ENCODE data around the gene PDK2.
A peak's percentile ranks its signal among the peaks of the same experiment; 100 is the strongest.

The PDK2 gene

GRCh38 chr17:50110591-50111349 is 15.6 kb downstream of the PDK2 start:
- H3K9me3 Mint-ChIP-seq = no peaks in the 10 kb centered on the region
- H3K36me3 Mint-ChIP-seq = peaks cover 25% of the 10 kb centered on the region
- no peak overlapping the region for H3K4me3 Mint-ChIP-seq
- no peak overlapping the region for H3K27ac Mint-ChIP-seq
- H3K4me1 Mint-ChIP-seq = peaks cover 9% of the 10 kb centered on the region
- H3K27me3 Mint-ChIP-seq = peaks cover 30% of the 10 kb centered on the region
- peak; percentile 17 for ATAC-seq

DNA sequence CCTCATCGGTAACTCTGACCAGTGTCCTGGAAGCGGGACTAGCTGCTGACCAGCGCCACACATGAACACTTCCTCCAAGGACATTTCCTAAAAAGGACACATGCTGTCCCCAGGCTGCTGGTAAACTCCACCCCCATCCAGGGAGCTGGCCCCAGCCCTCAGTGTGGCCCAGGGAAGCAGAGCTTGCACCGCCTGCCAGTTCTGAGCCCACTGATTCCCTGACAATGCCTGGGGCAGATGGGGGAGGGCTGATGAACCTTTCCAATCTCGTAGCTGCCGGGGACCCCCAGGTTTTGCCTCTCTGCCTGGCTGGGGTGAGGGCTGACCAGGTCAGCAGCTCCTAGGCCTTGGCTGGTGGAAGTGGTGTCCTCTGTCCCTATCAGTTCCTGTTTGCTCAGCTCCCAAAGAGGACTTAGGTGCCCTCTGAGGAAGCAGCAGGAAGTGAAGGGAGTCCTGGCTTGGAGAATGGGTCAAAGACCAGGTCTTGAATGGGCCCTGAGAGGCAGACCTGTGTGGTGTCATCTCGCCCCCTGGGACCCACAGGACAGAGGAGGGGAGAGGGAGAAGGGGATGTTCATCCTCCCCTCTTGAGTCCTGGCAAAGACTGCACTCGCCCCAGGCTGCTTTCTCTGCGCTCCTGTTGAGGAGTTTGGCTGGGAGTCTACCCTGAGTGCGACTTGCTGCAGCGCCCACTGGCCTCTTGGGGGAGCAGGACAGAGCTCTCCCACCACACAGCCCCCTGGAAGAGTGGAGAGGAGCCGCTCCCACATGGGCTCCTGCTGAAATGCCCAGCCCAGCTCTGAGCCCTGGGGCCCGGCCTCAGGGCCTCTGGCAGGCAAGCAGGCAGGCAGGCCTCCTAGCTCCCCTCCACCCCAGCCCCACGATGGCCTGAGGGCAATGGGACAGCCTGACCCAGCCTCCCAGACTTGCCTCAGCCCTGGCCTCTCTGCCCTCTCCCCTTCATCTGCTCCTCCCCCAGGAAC is 16.8 kb downstream of the PDK2 start:
- H3K27me3 Mint-ChIP-seq = peaks cover 41% of the 10 kb centered on the region

GRCh38 chr17:50112694-50113093 is 17.5 kb downstream of the PDK2 start:
- no peak overlapping the region for H3K27ac Mint-ChIP-seq
- peaks cover 15% of the 10 kb centered on the region for H3K36me3 Mint-ChIP-seq
- H3K4me1 Mint-ChIP-seq = peaks cover 17% of the 10 kb centered on the region
- peaks cover 48% of the 10 kb centered on the region for H3K27me3 Mint-ChIP-seq
- H3K4me3 Mint-ChIP-seq = no peak overlapping the region
- no peak for ATAC-seq
- no peaks in the 10 kb centered on the region for H3K9me3 Mint-ChIP-seq

More for the DNA sequence above, 16.8 kb downstream of the PDK2 start:
- Mint-ChIP-seq H3K4me3 (no peak overlapping the region), H3K27ac (no peak overlapping the region), H3K4me1 (peaks cover 13% of the 10 kb centered on the region), H3K36me3 (peaks cover 22% of the 10 kb centered on the region), H3K9me3 (no peaks in the 10 kb centered on the region)
- ATAC-seq = no peak

- no peak overlapping the region for H3K4me3 Mint-ChIP-seq
- no peak overlapping the region for H3K27ac Mint-ChIP-seq
- H3K4me1 Mint-ChIP-seq = peaks cover 17% of the 10 kb centered on the region
- no peaks in the 10 kb centered on the region for H3K9me3 Mint-ChIP-seq
- peaks cover 48% of the 10 kb centered on the region for H3K27me3 Mint-ChIP-seq
- peaks cover 8% of the 10 kb centered on the region for H3K36me3 Mint-ChIP-seq
- ATAC-seq = no peak
These were observed 18.6 kb downstream of the PDK2 start for GRCh38 chr17:50113624-50114320.

GRCh38 chr17:50114401-50114800 is 19.2 kb downstream of the PDK2 start:
- H3K4me1 Mint-ChIP-seq = peaks cover 17% of the 10 kb centered on the region
- H3K36me3 Mint-ChIP-seq = peaks cover 1% of the 10 kb centered on the region
- no peak overlapping the region for H3K4me3 Mint-ChIP-seq
- no peak for ATAC-seq
- no peak overlapping the region for H3K27ac Mint-ChIP-seq
- peaks cover 48% of the 10 kb centered on the region for H3K27me3 Mint-ChIP-seq
- no peaks in the 10 kb centered on the region for H3K9me3 Mint-ChIP-seq

DNA sequence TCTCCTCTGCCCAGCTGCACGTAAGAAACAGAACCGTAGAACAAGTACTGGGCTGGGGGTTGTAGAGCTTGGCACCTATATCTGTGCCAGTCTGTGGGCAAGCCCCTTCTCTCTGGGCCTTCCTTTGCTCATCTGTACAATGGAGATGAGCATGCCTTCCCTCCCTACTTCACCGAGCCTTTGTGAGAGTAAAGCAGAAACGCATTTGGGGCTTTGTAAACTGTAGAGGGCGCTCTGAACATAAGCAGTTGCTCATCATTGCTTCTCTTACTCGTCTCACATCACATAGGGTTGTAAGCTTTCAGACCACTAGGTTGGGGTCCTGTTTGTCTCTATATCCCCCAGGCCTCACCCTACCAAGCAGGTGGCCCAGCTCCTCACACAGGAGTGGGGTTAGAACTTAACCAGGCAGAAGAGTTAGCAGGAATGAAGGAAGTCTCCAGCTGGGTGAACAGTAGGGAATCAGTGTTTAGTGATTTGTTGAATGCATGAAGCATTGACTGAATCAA is 19.8 kb downstream of the PDK2 start:
- H3K4me3 Mint-ChIP-seq = no peak overlapping the region
- H3K36me3 Mint-ChIP-seq = no peaks in the 10 kb centered on the region
- no peak overlapping the region for H3K27ac Mint-ChIP-seq
- no peak for ATAC-seq
- no peaks in the 10 kb centered on the region for H3K9me3 Mint-ChIP-seq
- peaks cover 48% of the 10 kb centered on the region for H3K27me3 Mint-ChIP-seq
- peaks cover 17% of the 10 kb centered on the region for H3K4me1 Mint-ChIP-seq

DNA sequence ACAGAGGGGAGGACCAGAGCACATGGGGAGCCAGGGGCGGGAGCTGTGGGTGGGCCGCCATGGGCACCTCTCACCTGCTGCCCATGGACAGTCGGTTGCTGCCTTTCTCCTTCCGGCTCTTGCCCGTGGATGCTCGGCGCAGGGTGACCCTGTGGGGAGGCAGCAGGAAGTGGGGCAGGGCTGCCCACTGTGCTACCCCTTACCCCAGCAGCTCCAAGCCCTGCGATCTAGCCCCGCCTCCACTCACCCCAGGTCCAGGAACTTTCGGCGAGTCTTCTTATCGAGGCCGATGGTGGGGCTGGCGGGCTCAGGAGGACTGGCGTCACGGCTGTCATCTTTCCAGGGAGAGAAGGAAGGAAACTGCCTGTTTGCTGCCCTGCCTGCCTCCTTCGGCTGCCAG is 20.6 kb downstream of the PDK2 start:
- Mint-ChIP-seq H3K4me1 (peaks cover 17% of the 10 kb centered on the region), H3K4me3 (no peak overlapping the region), H3K27ac (no peak overlapping the region), H3K9me3 (no peaks in the 10 kb centered on the region), H3K27me3 (peaks cover 53% of the 10 kb centered on the region), H3K36me3 (no peaks in the 10 kb centered on the region)
- ATAC-seq = no peak

DNA sequence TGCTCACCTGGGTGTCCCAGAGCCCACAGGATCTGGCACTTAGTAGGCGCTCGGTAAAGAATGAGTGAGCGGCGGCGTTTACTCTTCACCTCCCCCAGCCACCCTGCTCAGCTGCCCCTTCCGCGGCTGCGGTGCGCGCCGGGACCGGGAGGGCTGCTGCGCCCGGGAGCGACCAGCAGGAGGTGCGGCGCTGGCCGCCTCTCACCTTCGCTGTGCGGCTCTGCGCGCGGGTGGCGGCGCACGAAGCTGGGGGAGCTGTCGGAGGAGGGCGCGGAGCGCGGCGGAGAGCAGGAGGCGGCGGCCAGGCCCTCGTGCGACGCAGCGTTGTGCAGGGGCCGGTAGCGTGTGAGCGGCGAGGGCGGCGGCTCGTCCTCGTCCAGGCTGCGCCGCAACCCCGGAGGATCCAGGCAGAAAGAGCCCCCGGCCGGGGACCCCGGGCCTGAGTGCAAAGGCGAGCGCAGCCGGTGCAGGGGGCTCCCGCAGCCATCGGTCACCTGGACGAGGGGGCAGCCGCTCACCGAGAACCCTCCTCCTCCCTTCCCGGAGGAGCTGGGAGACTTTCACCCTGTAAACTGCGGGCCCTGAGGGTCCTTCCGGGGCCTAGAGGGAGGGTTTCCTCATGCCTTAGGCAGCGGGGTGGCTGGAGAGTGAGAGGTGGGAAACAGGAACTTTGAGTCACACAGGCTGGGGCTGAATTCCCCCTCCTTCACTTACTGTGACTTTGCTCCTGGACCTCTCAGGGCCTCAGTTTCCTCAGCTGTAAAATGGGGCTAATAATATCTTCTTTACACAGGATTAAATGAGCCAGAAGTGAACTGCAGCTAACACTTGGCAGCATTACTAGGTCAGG is 22.3 kb downstream of the PDK2 start:
- H3K27ac Mint-ChIP-seq = no peak overlapping the region
- peak; percentile 83 for ATAC-seq
- peaks cover 17% of the 10 kb centered on the region for H3K4me1 Mint-ChIP-seq
- H3K36me3 Mint-ChIP-seq = no peaks in the 10 kb centered on the region
- peaks cover 59% of the 10 kb centered on the region for H3K27me3 Mint-ChIP-seq
- H3K4me3 Mint-ChIP-seq = peak overlapping the region; percentile 62
- no peaks in the 10 kb centered on the region for H3K9me3 Mint-ChIP-seq

DNA sequence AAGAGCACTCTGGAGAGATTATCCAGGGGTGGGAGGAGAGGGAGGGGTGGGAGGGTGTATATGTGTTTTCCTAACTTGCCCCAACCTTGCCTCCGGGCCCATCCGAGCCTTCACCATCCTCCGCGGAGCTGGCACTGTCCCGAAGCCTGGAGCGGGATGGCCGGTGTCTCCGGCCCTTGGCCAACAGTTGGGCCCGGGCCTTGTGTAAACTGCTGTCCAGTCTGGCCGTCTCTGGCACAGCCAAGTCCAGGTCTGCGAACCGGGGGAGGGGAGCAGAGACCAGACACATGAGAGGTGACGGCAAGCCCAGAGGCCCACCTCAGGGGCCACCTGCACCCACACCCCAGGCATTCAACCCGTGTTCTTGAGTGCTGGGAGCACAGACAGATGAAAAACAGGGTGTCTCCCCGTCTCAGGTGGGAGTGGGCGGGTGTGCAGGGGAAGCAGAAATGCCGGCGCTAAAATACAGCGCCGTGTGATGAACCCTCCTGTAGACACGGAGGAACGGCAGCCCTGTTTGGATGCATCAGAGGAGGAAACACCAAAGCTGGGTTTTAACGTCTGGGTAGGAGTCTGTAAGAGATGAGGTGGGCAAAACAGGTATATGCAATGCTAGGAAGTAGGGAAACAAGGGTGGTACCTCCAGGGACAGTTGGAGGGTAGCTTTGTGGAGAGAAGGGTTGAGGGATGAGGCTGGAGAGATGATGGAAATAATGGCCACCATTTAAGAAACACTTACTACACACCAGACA is 23.1 kb downstream of the PDK2 start:
- Mint-ChIP-seq H3K27me3 (peaks cover 54% of the 10 kb centered on the region), H3K9me3 (no peaks in the 10 kb centered on the region), H3K4me3 (no peak overlapping the region), H3K36me3 (no peaks in the 10 kb centered on the region), H3K4me1 (peaks cover 17% of the 10 kb centered on the region), H3K27ac (no peak overlapping the region)
- no peak for ATAC-seq

DNA sequence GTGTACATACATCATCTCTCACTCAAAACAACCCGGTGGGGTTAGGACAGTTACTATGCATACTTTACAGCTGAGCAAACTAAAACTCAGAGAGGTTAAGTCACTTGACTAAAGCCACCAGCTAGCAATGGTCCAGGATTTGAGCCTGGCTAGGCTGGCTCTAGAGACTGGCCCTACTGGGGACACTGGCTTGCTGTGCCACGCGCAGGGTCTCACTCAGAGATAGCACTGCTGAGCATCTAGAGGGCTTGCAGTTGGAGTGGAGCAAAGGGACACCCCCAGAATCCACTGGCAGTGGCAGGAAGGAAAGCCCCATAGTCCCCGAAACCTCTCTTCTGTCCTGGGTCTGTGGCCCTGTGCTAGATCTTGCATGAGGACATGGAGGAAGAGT is 23.7 kb downstream of the PDK2 start:
- Mint-ChIP-seq H3K4me1 (peaks cover 17% of the 10 kb centered on the region), H3K36me3 (no peaks in the 10 kb centered on the region), H3K27me3 (peaks cover 49% of the 10 kb centered on the region), H3K9me3 (no peaks in the 10 kb centered on the region), H3K4me3 (no peak overlapping the region), H3K27ac (no peak overlapping the region)
- no peak for ATAC-seq

GRCh38 chr17:50120475-50121253 is 25.5 kb downstream of the PDK2 start:
- ATAC-seq = no peak
- H3K36me3 Mint-ChIP-seq = no peaks in the 10 kb centered on the region
- no peaks in the 10 kb centered on the region for H3K9me3 Mint-ChIP-seq
- H3K27ac Mint-ChIP-seq = no peak overlapping the region
- peaks cover 8% of the 10 kb centered on the region for H3K4me1 Mint-ChIP-seq
- no peak overlapping the region for H3K4me3 Mint-ChIP-seq
- peaks cover 30% of the 10 kb centered on the region for H3K27me3 Mint-ChIP-seq

DNA sequence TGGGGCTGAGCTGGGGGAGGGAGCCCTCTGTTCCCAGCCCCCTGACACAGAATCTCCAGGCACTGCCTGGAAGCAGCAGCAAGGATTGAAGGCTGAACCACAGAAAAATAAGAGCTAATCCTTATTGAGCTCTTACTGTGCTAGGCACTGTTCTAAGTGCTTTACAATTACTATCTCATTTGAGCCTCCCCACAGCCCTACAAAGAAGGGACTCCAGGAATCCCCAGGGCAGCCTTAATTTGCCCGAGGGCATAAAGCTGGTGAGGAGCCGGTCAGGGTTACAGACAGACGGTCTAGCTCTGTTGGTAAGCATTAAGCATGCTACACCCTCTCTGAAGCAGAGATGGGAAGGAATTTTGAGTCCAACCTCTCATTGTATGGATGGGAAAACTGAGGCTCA is 27.8 kb downstream of the PDK2 start:
- no peak overlapping the region for H3K27ac Mint-ChIP-seq
- no peak for ATAC-seq
- H3K36me3 Mint-ChIP-seq = no peaks in the 10 kb centered on the region
- H3K27me3 Mint-ChIP-seq = peaks cover 11% of the 10 kb centered on the region
- H3K4me1 Mint-ChIP-seq = peaks cover 3% of the 10 kb centered on the region
- H3K9me3 Mint-ChIP-seq = no peaks in the 10 kb centered on the region
- H3K4me3 Mint-ChIP-seq = no peak overlapping the region

GRCh38 chr17:50123649-50124349 is 28.6 kb downstream of the PDK2 start:
- Mint-ChIP-seq H3K27ac (no peak overlapping the region), H3K27me3 (peaks cover 18% of the 10 kb centered on the region), H3K4me1 (peaks cover 11% of the 10 kb centered on the region), H3K9me3 (no peaks in the 10 kb centered on the region), H3K4me3 (no peak overlapping the region), H3K36me3 (no peaks in the 10 kb centered on the region)
- no peak for ATAC-seq
